ENCODE measurements around the gene RNU6-9.
"Not testable (repeated sequence)": the region's sequence is repeated elsewhere in the genome, so short reads cannot be mapped to it uniquely, and the experiment has no call there.

RNU6-9 gene

DNA sequence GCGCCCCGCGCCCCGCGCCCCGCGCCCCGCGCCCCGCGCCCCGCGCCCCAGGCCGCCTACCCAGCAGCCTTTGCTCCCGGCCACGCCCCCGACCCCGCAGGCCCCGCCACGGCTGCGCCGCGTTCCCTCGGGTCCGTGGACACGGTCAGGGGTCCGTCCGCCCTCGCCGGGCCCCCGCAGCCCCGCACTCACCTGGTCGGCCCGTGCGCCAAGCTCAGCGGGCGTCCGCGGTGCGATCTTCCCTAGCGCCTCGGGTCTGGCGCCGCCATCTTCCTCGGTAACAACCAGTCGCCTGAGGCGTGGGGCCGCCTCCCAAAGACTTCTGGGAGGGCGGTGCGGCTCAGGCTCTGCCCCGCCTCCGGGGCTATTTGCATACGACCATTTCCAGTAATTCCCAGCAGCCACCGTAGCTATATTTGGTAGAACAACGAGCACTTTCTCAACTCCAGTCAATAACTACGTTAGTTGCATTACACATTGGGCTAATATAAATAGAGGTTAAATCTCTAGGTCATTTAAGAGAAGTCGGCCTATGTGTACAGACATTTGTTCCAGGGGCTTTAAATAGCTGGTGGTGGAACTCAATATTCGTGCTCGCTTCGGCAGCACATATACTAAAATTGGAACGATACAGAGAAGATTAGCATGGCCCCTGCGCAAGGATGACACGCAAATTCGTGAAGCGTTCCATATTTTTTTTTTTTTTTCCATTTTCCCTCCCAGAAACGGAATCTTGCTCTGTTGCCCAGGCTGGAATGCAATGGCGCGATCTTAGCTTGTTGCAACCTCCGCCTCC is at the start of gene RNU6-9, which contains the start of gene MED16:
RNU6-9 (plus strand) TSS at position 591 of the 796 bp plus-strand sequence.
MED16 (minus strand) TSS at position 294 of the 796 bp plus-strand sequence. CDS start 2,056 bp downstream, outside the sequence.
- H3K4me1 ChIP-seq (ENCODE audit: control insufficient read depth, insufficient read depth, low read length, unreplicated experiment) = no peaks in the 10 kb centered on the region
- peak within 1 kb of the TSS; percentile 91 for H2AFZ ChIP-seq (ENCODE audit: low read length, unreplicated experiment)
- peaks cover 7% of the 10 kb centered on the region for H3K79me2 ChIP-seq (ENCODE audit: control insufficient read depth, insufficient read depth, low read length, unreplicated experiment)
- H3K27ac ChIP-seq (ENCODE audit: low read depth, low read length) = peak within 1 kb of the TSS; percentile 89
- H3K36me3 ChIP-seq (ENCODE audit: insufficient read depth, low read length) = no peaks in the 10 kb centered on the region
- no peaks in the 10 kb centered on the region for H3K27me3 ChIP-seq (ENCODE audit: insufficient read depth, low read length)
- H3K4me3 ChIP-seq (ENCODE audit: low read depth, low read length) = peak within 1 kb of the TSS; percentile 92

DNA sequence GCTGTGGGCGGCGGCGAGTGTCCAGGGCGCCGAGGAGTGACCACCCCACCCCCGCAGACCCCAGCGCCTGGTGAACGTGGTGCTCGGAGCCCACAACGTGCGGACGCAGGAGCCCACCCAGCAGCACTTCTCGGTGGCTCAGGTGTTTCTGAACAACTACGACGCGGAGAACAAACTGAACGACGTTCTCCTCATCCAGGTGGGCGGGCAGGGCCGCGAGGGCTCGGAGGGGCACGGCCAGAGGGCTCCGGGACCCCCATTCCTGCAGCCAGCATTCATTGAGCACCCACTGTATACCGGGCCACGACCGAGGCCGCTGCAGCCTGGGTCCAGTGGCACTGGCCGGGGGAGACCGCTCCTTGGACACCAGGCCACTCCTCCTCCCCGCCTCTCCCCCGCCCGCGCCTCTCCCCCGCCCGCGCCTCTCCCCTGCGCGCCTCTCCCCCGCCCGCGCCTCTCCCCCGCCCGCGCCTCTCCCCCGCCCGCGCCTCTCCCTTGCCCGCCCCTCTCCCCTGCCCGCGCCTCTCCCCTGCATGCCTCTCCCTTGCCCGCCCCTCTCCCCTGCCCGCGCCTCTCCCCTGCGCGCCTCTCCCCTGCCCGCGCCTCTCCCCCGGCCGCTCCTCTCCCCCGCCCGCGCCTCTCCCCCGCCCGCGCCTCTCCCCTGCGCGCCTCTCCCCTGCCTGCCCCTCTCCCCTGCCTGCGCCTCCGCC is 49.3 kb upstream of the RNU6-9 start:
- H3K79me2 ChIP-seq (ENCODE audit: control insufficient read depth, insufficient read depth, low read length, unreplicated experiment) = no peaks in the 10 kb centered on the region
- no peak overlapping the region for H3K27ac ChIP-seq (ENCODE audit: low read depth, low read length)
- no peaks in the 10 kb centered on the region for H3K36me3 ChIP-seq (ENCODE audit: insufficient read depth, low read length)
- peaks cover 17% of the 10 kb centered on the region for H3K27me3 ChIP-seq (ENCODE audit: insufficient read depth, low read length)
- H3K4me1 ChIP-seq (ENCODE audit: control insufficient read depth, insufficient read depth, low read length, unreplicated experiment) = no peaks in the 10 kb centered on the region
- H3K4me3 ChIP-seq (ENCODE audit: low read depth, low read length) = no peak overlapping the region
- no peak overlapping the region for H2AFZ ChIP-seq (ENCODE audit: low read length, unreplicated experiment)

DNA sequence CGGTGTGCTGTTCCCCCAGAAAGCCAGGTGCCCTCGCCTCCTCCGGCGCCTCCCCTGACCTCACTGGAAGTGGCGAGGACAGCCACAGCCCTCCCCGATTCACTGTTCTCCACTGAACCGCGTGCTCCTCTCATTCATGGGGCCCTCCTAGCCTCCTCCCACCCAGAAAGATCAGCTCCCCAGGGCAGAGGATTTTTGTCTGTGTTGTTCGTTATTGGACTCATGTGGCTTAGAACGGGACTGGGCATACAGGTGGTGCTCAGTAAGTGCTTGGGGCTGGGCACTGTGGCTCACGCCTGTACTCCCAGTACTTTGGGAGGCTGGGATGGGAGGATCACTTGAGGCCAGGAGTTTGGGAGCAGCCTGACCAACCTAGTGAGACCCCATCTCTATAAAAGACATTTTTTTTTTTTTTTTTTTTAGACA is 48.7 kb upstream of the RNU6-9 start:
- no peak overlapping the region for H3K4me3 ChIP-seq (ENCODE audit: low read depth, low read length)
- H3K36me3 ChIP-seq (ENCODE audit: insufficient read depth, low read length) = no peaks in the 10 kb centered on the region
- H2AFZ ChIP-seq (ENCODE audit: low read length, unreplicated experiment) = no peak overlapping the region
- no peak overlapping the region for H3K27ac ChIP-seq (ENCODE audit: low read depth, low read length)
- peaks cover 17% of the 10 kb centered on the region for H3K27me3 ChIP-seq (ENCODE audit: insufficient read depth, low read length)
- H3K4me1 ChIP-seq (ENCODE audit: control insufficient read depth, insufficient read depth, low read length, unreplicated experiment) = no peaks in the 10 kb centered on the region
- no peaks in the 10 kb centered on the region for H3K79me2 ChIP-seq (ENCODE audit: control insufficient read depth, insufficient read depth, low read length, unreplicated experiment)

DNA sequence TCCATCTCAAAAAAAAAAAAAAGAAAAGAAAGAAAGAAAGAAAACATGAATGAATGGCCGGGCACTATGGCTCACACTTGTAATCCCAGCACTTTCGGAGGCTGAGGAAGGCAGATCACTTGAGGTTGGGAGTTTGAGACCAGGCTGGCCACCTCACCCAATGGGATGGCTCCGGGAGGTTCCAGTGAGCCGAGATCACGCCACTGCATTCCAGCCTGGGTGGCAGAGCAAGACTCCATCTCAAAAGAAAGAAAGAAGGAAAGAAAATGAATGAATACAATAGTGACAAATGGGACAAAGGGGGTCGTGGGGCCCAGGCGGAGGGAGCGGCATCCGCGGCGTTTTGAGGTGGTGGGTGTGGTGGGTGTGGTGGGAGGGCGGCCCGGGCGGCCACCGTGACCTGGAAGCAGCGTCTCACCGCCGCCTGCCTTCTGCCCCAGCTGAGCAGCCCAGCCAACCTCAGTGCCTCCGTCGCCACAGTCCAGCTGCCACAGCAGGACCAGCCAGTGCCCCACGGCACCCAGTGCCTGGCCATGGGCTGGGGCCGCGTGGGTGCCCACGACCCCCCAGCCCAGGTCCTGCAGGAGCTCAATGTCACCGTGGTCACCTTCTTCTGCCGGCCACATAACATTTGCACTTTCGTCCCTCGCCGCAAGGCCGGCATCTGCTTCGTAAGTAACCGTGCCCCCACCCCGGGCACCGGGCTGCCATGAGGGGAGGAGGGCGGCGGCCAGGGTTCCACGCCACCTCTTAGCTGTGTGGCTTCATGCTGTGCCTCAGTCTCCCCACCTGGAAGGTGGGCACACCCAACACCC is 47.4 kb upstream of the RNU6-9 start:
- H2AFZ ChIP-seq (ENCODE audit: low read length, unreplicated experiment) = no peak overlapping the region
- no peaks in the 10 kb centered on the region for H3K36me3 ChIP-seq (ENCODE audit: insufficient read depth, low read length)
- H3K27me3 ChIP-seq (ENCODE audit: insufficient read depth, low read length) = peaks cover 17% of the 10 kb centered on the region
- H3K79me2 ChIP-seq (ENCODE audit: control insufficient read depth, insufficient read depth, low read length, unreplicated experiment) = no peaks in the 10 kb centered on the region
- no peak overlapping the region for H3K27ac ChIP-seq (ENCODE audit: low read depth, low read length)
- H3K4me3 ChIP-seq (ENCODE audit: low read depth, low read length) = no peak overlapping the region
- peaks cover 3% of the 10 kb centered on the region for H3K4me1 ChIP-seq (ENCODE audit: control insufficient read depth, insufficient read depth, low read length, unreplicated experiment)

DNA sequence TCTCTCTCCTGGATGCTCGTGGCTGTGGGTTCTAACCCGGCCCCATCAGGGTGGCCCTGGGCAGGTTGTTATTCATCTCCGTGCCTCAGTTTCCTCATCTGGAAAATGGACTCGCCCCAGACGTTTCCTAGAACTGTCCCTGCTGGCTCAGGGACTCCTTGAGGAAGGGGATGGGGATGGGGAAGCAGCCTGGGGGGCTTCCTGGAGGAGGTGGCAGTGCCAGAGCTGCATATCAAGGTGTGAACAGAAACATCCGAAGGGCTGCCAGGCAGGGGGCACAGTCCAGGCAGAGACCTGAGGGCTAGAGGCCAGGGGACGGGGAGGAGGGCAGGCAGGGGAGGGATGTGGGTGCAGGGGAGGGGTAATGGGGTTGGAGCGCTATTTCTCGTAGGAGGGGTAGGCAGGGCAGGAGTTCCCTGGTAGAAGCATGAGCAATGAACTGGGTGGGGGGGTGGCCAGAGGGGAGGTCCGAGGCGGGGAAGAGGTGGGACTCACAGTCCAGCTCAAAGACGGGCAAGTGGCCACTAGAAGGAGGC is 44.8 kb upstream of the RNU6-9 start:
- no peak overlapping the region for H2AFZ ChIP-seq (ENCODE audit: low read length, unreplicated experiment)
- peaks cover 16% of the 10 kb centered on the region for H3K27me3 ChIP-seq (ENCODE audit: insufficient read depth, low read length)
- H3K79me2 ChIP-seq (ENCODE audit: control insufficient read depth, insufficient read depth, low read length, unreplicated experiment) = no peaks in the 10 kb centered on the region
- H3K4me1 ChIP-seq (ENCODE audit: control insufficient read depth, insufficient read depth, low read length, unreplicated experiment) = peaks cover 4% of the 10 kb centered on the region
- H3K36me3 ChIP-seq (ENCODE audit: insufficient read depth, low read length) = no peaks in the 10 kb centered on the region
- H3K4me3 ChIP-seq (ENCODE audit: low read depth, low read length) = no peak overlapping the region
- H3K27ac ChIP-seq (ENCODE audit: low read depth, low read length) = no peak overlapping the region

DNA sequence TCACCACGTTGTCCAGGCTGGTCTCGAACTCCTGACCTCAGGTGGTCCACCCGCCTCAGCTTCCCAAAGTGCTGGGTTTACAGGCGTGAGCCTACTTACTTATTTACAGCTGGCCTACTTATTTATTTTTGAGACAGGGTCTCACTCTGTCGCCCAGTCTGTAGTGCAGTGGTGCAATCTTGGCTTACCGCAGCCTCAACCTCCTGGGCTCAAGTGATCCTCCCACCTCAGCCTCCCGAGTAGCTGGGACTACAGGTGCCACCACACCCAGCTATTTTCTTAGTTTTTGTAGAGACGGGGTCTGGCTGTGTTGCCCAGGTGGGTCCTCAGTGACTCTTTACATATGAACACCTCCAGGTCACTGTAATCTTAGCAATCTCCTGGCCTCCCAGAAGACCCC is 44.1 kb upstream of the RNU6-9 start:
- H3K4me3 ChIP-seq (ENCODE audit: low read depth, low read length); H3K4me1 ChIP-seq (ENCODE audit: control insufficient read depth, insufficient read depth, low read length, unreplicated experiment); H3K27ac ChIP-seq (ENCODE audit: low read depth, low read length); H3K36me3 ChIP-seq (ENCODE audit: insufficient read depth, low read length); H3K79me2 ChIP-seq (ENCODE audit: control insufficient read depth, insufficient read depth, low read length, unreplicated experiment); H2AFZ ChIP-seq (ENCODE audit: low read length, unreplicated experiment): not testable (repeated sequence)
- H3K27me3 ChIP-seq (ENCODE audit: insufficient read depth, low read length) = peaks cover 10% of the 10 kb centered on the region

DNA sequence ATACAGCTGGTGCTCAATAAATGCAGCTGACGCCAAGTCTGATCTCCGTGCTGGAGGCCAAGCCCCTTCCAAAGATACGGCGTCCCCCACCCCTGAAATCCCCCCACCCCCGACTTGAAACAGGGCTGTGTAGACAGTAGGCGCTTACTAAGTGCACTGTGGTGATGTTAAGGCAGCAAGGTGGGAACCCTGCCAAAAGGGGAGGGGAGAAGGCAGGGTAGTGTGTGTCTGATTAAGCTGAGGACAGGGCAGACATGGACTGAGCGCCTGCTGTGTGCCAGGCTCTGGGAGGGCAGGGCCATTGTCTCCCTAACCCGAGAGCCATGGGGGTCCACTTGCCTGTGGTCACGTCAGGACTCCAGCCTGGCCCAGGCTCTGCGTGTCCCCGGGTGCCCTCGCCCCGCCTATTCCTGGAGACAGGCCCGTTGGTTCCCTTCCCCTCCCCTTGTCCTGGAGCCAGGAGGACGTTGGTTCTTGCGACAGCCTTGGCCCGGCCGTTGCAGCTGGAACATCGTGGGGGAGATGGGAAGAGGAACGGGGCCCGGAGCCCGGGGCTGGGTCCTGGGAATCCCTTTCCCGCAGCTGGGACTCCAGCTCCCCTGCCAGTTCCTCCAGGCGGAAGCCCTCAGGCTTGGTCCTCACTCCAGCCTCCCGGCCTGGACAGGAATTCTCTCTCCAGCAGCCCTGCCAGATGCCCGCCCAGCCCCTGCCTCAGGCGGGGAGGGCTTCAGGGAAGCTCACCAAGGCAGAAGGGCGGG is 42.9 kb upstream of the RNU6-9 start:
- Histone ChIP-seq H3K27me3 (ENCODE audit: insufficient read depth, low read length) (peaks cover 10% of the 10 kb centered on the region; the same call in 1 of the 2 replicates), H2AFZ (ENCODE audit: low read length, unreplicated experiment) (no peak overlapping the region), H3K4me3 (ENCODE audit: low read depth, low read length) (peak overlapping the region; percentile 44; the same call in 1 of the 2 replicates), H3K27ac (ENCODE audit: low read depth, low read length) (peak overlapping the region; percentile 81), H3K36me3 (ENCODE audit: insufficient read depth, low read length) (no peaks in the 10 kb centered on the region), H3K79me2 (ENCODE audit: control insufficient read depth, insufficient read depth, low read length, unreplicated experiment) (no peaks in the 10 kb centered on the region), H3K4me1 (ENCODE audit: control insufficient read depth, insufficient read depth, low read length, unreplicated experiment) (peaks cover 4% of the 10 kb centered on the region)

DNA sequence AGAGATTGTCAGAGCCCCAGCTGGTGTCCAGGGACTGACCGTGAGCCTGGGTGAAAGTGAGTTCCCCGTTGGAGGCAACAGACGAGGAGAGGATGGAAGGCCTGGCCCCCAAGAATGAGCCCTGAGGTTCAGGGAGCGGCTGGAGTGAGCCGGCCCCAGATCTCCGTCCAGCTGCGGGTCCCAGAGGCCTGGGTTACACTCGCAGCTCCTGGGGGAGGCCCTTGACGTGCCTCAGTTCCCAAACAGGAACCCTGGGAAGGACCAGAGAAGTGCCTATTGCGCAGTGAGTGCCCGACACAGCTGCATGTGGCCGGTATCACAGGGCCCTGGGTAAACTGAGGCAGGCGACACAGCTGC is 42.3 kb upstream of the RNU6-9 start:
- Histone ChIP-seq H2AFZ (ENCODE audit: low read length, unreplicated experiment) (no peak overlapping the region), H3K4me1 (ENCODE audit: control insufficient read depth, insufficient read depth, low read length, unreplicated experiment) (peaks cover 4% of the 10 kb centered on the region), H3K36me3 (ENCODE audit: insufficient read depth, low read length) (no peaks in the 10 kb centered on the region), H3K27ac (ENCODE audit: low read depth, low read length) (peak overlapping the region; percentile 81), H3K79me2 (ENCODE audit: control insufficient read depth, insufficient read depth, low read length, unreplicated experiment) (no peaks in the 10 kb centered on the region), H3K4me3 (ENCODE audit: low read depth, low read length) (peak overlapping the region; percentile 44; the same call in 1 of the 2 replicates), H3K27me3 (ENCODE audit: insufficient read depth, low read length) (peaks cover 10% of the 10 kb centered on the region; the same call in 1 of the 2 replicates)

DNA sequence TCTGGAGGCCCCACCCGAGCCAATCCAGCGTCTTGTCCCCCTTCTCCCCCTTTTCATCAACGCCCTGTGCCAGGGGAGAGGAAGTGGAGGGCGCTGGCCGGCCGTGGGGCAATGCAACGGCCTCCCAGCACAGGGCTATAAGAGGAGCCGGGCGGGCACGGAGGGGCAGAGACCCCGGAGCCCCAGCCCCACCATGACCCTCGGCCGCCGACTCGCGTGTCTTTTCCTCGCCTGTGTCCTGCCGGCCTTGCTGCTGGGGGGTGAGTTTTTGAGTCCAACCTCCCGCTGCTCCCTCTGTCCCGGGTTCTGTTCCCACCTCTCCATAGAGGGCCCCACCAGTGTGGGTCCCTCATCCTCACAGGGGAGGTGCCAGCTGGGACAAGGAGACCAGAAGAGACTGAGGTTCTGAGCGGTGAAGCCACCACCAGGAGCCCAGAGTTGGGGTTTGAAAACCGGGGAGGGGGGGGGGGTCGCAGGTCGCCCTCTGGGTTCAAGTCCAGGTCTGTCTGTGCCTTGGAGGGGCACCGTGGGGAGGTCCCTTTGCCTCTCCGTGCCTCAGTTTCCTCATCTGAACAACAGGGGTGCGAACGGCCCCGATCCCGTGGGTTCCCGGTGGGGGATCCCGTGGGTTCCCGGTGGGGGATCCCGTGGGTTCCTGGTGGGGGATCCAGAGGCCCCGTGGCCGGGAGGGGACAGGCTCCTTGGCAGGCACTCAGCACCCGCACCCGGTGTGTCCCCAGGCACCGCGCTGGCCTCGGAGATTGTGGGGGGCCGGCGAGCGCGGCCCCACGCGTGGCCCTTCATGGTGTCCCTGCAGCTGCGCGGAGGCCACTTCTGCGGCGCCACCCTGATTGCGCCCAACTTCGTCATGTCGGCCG is 40.9 kb upstream of the RNU6-9 start, which contains the start of gene ELANE:
ELANE (plus strand) TSS at position 168 of the 878 bp plus-strand sequence; CDS start at position 194, 26 bp downstream.
- Histone ChIP-seq H3K79me2 (ENCODE audit: control insufficient read depth, insufficient read depth, low read length, unreplicated experiment) (no peaks in the 10 kb centered on the region), H3K27ac (ENCODE audit: low read depth, low read length) (peak within 1 kb of the TSS; percentile 81; the same call in 1 of the 2 replicates), H3K27me3 (ENCODE audit: insufficient read depth, low read length) (peaks cover 10% of the 10 kb centered on the region; the same call in 1 of the 2 replicates), H3K4me1 (ENCODE audit: control insufficient read depth, insufficient read depth, low read length, unreplicated experiment) (peaks cover 4% of the 10 kb centered on the region), H2AFZ (ENCODE audit: low read length, unreplicated experiment) (no peak within 1 kb of the TSS), H3K36me3 (ENCODE audit: insufficient read depth, low read length) (no peaks in the 10 kb centered on the region), H3K4me3 (ENCODE audit: low read depth, low read length) (no peak within 1 kb of the TSS)

All from ACC112 (cell line).